Trophoblast cell (in vitro differentiated cells and primary cell): ENCODE results near the gene KCP.

Experiments
- DNase-seq, 2 donors: peaks; one replicate each; pipeline ENCODE4 v3.0.0-alpha.2; 2016
- H2AFZ ChIP-seq: 2 replicates; pipeline ENCODE4 v1.6.1; 2013; ENCODE audit warnings: low read length, moderate library complexity, mild to moderate bottlenecking; ENCODE audit not compliant: insufficient read depth, poor library complexity
- H2AK5ac ChIP-seq: 2 replicates; pipeline ENCODE4 v1.6.1; 2013; ENCODE audit warnings: mild to moderate bottlenecking, low read length
- H2BK120ac ChIP-seq: 2 replicates; pipeline ENCODE4 v1.6.1; 2013; ENCODE audit warnings: low read length, mild to moderate bottlenecking, moderate library complexity; ENCODE audit not compliant: insufficient read depth, poor library complexity
- H2BK12ac ChIP-seq: 2 replicates; pipeline ENCODE4 v1.6.1; 2013; ENCODE audit warnings: mild to moderate bottlenecking, low read length, moderate library complexity
- H2BK5ac ChIP-seq: 2 replicates; pipeline ENCODE4 v1.6.1; 2013; ENCODE audit warnings: low read length, low read depth, moderate library complexity, mild to moderate bottlenecking; ENCODE audit not compliant: poor library complexity
- H3K14ac ChIP-seq: 2 replicates; pipeline ENCODE4 v1.6.1; 2013; ENCODE audit warnings: mild to moderate bottlenecking, low read length
- H3K18ac ChIP-seq: 2 replicates; pipeline ENCODE4 v1.6.1; 2013; ENCODE audit warnings: mild to moderate bottlenecking, low read length
- H3K23ac ChIP-seq: 2 replicates; pipeline ENCODE4 v1.6.1; 2013; ENCODE audit warnings: low read length
- H3K27ac ChIP-seq: 2 replicates; pipeline ENCODE4 v1.5.1; 2013; ENCODE audit warnings: low read depth, mild to moderate bottlenecking, inconsistent platforms, low read length, moderate library complexity
- H3K27me3 ChIP-seq: 2 replicates; pipeline ENCODE4 v1.6.1; 2013; ENCODE audit warnings: inconsistent platforms, mild to moderate bottlenecking, low read length, moderate library complexity; ENCODE audit not compliant: insufficient read depth
- H3K36me3 ChIP-seq, 2 experiments: 1 replicate in 1 of 2; 2 replicates in 1 of 2; pipeline ENCODE4 v1.6.1; 2013; ENCODE audit warnings: low read length in 2 of 2, mild to moderate bottlenecking in 2 of 2, moderate library complexity in 1 of 2; ENCODE audit not compliant: insufficient read depth in 2 of 2, control insufficient read depth in 1 of 2
- H3K4ac ChIP-seq: 2 replicates; pipeline ENCODE4 v1.6.1; 2013; ENCODE audit warnings: low read depth, mild to moderate bottlenecking, low read length, moderate library complexity
- H3K4me1 ChIP-seq, 2 experiments: 1 replicate in 1 of 2; 2 replicates in 1 of 2; pipeline ENCODE4 v1.6.1; 2013; ENCODE audit warnings: low read length in 2 of 2, mild to moderate bottlenecking in 2 of 2, moderate library complexity in 1 of 2; ENCODE audit not compliant: insufficient read depth in 2 of 2, control insufficient read depth in 1 of 2
- H3K4me2 ChIP-seq: 2 replicates; pipeline ENCODE4 v1.6.1; 2013; ENCODE audit warnings: inconsistent platforms, mild to moderate bottlenecking, low read length, moderate library complexity
- H3K4me3 ChIP-seq: 2 replicates; pipeline ENCODE4 v1.5.1; 2013; ENCODE audit warnings: mild to moderate bottlenecking, low read depth, low read length, inconsistent platforms
- H3K79me1 ChIP-seq: one replicate; pipeline ENCODE4 v1.6.1; 2013; ENCODE audit warnings: low read length
- H3K79me2 ChIP-seq: 2 replicates; pipeline ENCODE4 v1.6.1; 2013; ENCODE audit warnings: low read length, mild to moderate bottlenecking; ENCODE audit not compliant: control insufficient read depth, insufficient read depth, poor library complexity
- H3K9ac ChIP-seq: 2 replicates; pipeline ENCODE4 v1.6.1; 2013; ENCODE audit warnings: mild to moderate bottlenecking, low read length
- H3K9me3 ChIP-seq: 2 replicates; pipeline ENCODE4 v1.6.1; 2013; ENCODE audit warnings: low read depth, mild to moderate bottlenecking, control low read depth, inconsistent platforms, low read length; ENCODE audit not compliant: insufficient read depth
- H4K12ac ChIP-seq: 2 replicates; pipeline ENCODE4 v1.6.1; 2013; ENCODE audit warnings: low read depth, mild to moderate bottlenecking, low read length, moderate library complexity
- H4K8ac ChIP-seq: 2 replicates; pipeline ENCODE4 v1.6.1; 2013; ENCODE audit warnings: low read depth, mild to moderate bottlenecking, low read length, moderate library complexity
- H4K91ac ChIP-seq: one replicate; pipeline ENCODE4 v1.6.1; 2013; ENCODE audit warnings: low read depth, mild to moderate bottlenecking, low read length, moderate library complexity
- WGBS: extraction: QIAGEN DNeasy Blood & Tissue Kit; methylation state at CpG from one replicate; pipeline ENCODE4 v1.1.7; 2013; ENCODE audit warnings: missing lambda C conversion rate; ENCODE audit not compliant: insufficient read length, insufficient coverage; ENCODE audit errors: extremely low coverage; 5-methylcytosine and 5-hydroxymethylcytosine counted together

The KCP gene

DNA sequence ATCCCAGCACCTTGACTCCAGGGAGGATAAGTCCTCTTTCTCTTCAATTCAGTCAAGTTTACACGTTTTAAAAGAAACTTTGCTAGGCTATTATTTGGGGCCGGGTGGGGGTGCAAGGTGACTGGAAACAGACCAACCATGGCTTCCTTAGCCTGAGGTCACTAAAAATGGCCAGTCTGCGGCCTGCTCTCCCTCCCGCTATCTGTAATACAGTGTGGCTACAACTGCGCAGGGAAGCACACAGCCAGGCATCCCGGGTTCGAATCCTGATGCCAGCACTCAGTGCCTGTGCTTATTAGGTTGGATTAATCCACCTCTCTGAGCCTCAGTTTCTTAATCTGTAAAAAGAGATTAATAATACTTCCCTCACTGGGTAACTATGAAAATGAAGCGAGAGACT is 28.4 kb downstream of the KCP start:
- Histone ChIP-seq H3K36me3 (no peaks in the 10 kb centered on the region), H2BK12ac (no peak overlapping the region), H4K12ac (no peak overlapping the region)

DNA sequence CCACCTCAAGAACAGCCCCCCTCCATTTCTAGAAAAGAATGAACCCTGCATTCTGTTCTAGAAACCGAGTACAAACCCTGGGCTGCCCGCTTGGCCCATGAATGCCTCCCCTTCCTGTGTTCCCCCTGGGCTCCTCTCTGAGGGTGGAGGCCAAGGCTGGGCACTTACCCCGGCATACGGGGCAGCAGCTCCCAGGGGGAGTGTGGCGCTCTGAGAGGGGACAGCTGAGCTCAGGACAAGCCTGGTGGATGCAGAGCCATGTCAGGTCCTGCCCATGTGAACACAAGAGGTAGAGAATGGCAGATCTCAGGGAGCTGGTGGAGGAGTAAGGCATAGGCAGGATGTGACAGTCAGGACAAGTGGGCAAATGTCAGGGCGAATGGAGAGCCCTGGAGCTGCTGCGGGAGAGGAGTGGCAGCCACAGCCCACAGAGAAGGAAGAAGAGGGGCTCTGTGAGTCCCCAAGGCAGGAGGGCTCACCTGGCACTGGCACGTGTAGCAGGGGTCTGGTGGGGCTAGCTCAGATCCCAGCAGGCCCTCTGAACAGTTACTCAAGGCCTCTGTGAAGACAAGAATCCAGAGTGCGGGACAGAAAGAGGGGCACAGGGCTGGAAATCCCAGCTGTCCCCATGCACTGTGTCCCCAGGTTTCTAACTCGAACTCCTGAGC is 28.9 kb downstream of the KCP start:
- no peak overlapping the region for H3K14ac ChIP-seq
- H3K4me2 ChIP-seq: no peak overlapping the region
- H3K27me3 ChIP-seq: no peaks in the 10 kb centered on the region

More for the DNA sequence above, 28.4 kb downstream of the KCP start:
- no peak overlapping the region for H4K8ac ChIP-seq
- H3K79me2 ChIP-seq: no peaks in the 10 kb centered on the region
- no CpG with 5 or more reads among the region's 8 CpGs for WGBS
- no peak overlapping the region for H3K14ac ChIP-seq
- H2BK5ac ChIP-seq: no peak overlapping the region
- H3K4me2 ChIP-seq: no peak overlapping the region
- H2AK5ac ChIP-seq: no peak overlapping the region
- no peak overlapping the region for H4K91ac ChIP-seq
- no peaks in the 10 kb centered on the region for H3K4me1 ChIP-seq
- H3K79me1 ChIP-seq: no peaks in the 10 kb centered on the region
- DNase-seq: no peak
- H3K27ac ChIP-seq: no peak overlapping the region
- no peak overlapping the region for H3K9ac ChIP-seq
- no peak overlapping the region for H2BK120ac ChIP-seq
- H3K27me3 ChIP-seq: no peaks in the 10 kb centered on the region
- H2AFZ ChIP-seq: no peak overlapping the region
- H3K4ac ChIP-seq: no peak overlapping the region
- no peak overlapping the region for H3K4me3 ChIP-seq
- H3K18ac ChIP-seq: no peak overlapping the region
- H3K23ac ChIP-seq: no peak overlapping the region
- peaks cover 2% of the 10 kb centered on the region for H3K9me3 ChIP-seq

GRCh38 chr7:128880791-128881457 is 29.6 kb downstream of the KCP start:
- Histone ChIP-seq H3K27me3 (no peaks in the 10 kb centered on the region), H2BK12ac (no peak overlapping the region), H3K36me3 (no peaks in the 10 kb centered on the region), H2BK120ac (no peak overlapping the region), H3K79me2 (no peaks in the 10 kb centered on the region), H2AK5ac (no peak overlapping the region), H4K8ac (no peak overlapping the region), H3K4ac (no peak overlapping the region), H3K4me3 (no peak overlapping the region), H3K4me1 (peaks cover 0 to under 1% of the 10 kb centered on the region in 2 experiments), H3K14ac (no peak overlapping the region), H4K12ac (no peak overlapping the region), H3K27ac (no peak overlapping the region), H3K18ac (no peak overlapping the region), H3K79me1 (no peaks in the 10 kb centered on the region), H3K4me2 (no peak overlapping the region), H2BK5ac (no peak overlapping the region), H3K23ac (no peak overlapping the region), H4K91ac (no peak overlapping the region), H2AFZ (no peak overlapping the region), H3K9me3 (no peaks in the 10 kb centered on the region), H3K9ac (no peak overlapping the region)
- DNase-seq: no peak
- no CpG with 5 or more reads among the region's 11 CpGs for WGBS

More for the DNA sequence above, 28.9 kb downstream of the KCP start:
- WGBS: no CpG with 5 or more reads among the region's 10 CpGs
- Histone ChIP-seq H3K4me3 (no peak overlapping the region), H2BK5ac (no peak overlapping the region), H3K4me1 (no peaks in the 10 kb centered on the region), H3K23ac (no peak overlapping the region), H3K79me1 (no peaks in the 10 kb centered on the region), H3K79me2 (no peaks in the 10 kb centered on the region), H2AK5ac (no peak overlapping the region), H2BK12ac (no peak overlapping the region), H3K18ac (no peak overlapping the region), H3K4ac (no peak overlapping the region), H3K36me3 (no peaks in the 10 kb centered on the region), H4K8ac (no peak overlapping the region), H2BK120ac (no peak overlapping the region), H3K27ac (no peak overlapping the region), H3K9ac (no peak overlapping the region), H3K9me3 (no peaks in the 10 kb centered on the region), H4K12ac (no peak overlapping the region), H4K91ac (no peak overlapping the region), H2AFZ (no peak overlapping the region)
- DNase-seq: no peak

DNA sequence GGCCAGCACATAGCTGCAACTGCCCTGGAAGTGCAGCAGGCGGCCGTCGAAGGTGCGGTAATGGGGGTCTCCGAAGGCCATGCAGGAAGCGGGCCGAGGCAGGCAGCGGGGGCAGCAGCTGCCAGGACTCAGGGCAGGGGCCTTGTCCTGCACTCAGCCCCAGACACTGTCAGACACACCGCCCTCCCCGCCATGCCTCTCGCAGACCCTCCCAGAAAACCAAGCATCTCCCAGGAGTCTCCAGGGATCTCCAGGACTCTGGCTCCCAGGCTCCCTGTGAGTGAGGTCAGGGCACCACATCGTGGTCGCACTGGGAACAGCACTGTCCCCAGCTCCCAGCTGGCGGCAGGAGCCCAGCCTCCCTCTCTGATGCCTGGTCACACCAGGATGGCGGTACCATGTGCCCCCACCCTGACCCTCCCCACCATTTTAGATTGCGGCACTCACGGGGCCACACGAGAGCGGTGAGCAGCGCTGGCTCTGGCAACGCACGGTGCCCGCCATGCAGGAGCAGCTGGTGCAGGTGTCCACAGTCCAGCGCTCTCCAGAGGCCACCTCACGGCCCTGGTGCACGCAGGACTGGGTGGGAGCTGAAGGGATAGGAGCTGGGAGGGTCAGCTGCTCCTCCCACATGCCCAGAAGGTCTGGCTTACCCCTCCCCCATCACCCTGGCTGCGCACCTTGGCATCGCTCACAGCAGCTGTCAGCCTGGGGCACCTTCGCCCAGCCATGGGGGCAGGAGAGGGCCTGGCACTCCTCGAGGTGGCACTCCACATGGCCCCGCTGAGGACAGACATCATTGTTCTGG is 30.4 kb downstream of the KCP start:
- Histone ChIP-seq H4K8ac (no peak overlapping the region), H3K27me3 (no peaks in the 10 kb centered on the region), H3K14ac (no peak overlapping the region), H3K23ac (no peak overlapping the region), H2BK120ac (no peak overlapping the region), H3K79me2 (no peaks in the 10 kb centered on the region), H3K4me1 (peaks cover 0 to 2% of the 10 kb centered on the region in 2 experiments), H3K27ac (no peak overlapping the region), H3K4me2 (no peak overlapping the region), H2BK5ac (no peak overlapping the region), H3K4me3 (no peak overlapping the region), H3K4ac (no peak overlapping the region), H3K18ac (no peak overlapping the region), H3K36me3 (no peaks in the 10 kb centered on the region), H2AFZ (no peak overlapping the region), H2AK5ac (no peak overlapping the region), H2BK12ac (no peak overlapping the region), H4K91ac (no peak overlapping the region), H3K9ac (no peak overlapping the region), H3K9me3 (no peaks in the 10 kb centered on the region), H4K12ac (no peak overlapping the region), H3K79me1 (no peaks in the 10 kb centered on the region)
- peak; percentile 61 to 80 for DNase-seq
- no CpG with 5 or more reads among the region's 31 CpGs for WGBS
